ENCODE data around the gene MAGIX. TPM values are rescaled to one million over a fixed set of nuclear protein-coding genes. Genes with fewer than 3 reads are reported as not detected.
"Not testable (repeated sequence)": the region's sequence is repeated elsewhere in the genome, so short reads cannot be mapped to it uniquely, and the experiment has no call there.

MAGIX gene
- total RNA-seq, 1 donor from 2014 or later = 3.1 TPM

GRCh38 chrX:49139713-49140112 is 22.8 kb upstream of the MAGIX start:
- Mint-ChIP-seq H3K36me3 (ENCODE audit: insufficient read depth) (peaks cover 15% of the 10 kb centered on the region), H3K27me3 (no peaks in the 10 kb centered on the region), H3K27ac (no peak overlapping the region), H3K4me3 (ENCODE audit: low read depth) (no peak overlapping the region), H3K9me3 (ENCODE audit: low read depth) (peaks cover 33% of the 10 kb centered on the region), H3K4me1 (ENCODE audit: low read depth) (no peaks in the 10 kb centered on the region)
- no peak for DNase-seq (ENCODE audit: low spot score, unreplicated experiment)
- TF ChIP-seq CTCF (IDR thresholded peaks at IDR 0.05; ENCODE audit: unreplicated experiment) = no peak

- H3K4me1 Mint-ChIP-seq (ENCODE audit: low read depth); H3K4me3 Mint-ChIP-seq (ENCODE audit: low read depth): not testable (repeated sequence)
Observed at GRCh38 chrX:49142264-49142663, 20.3 kb upstream of the MAGIX start.

GRCh38 chrX:49143154-49143553 is 19.4 kb upstream of the MAGIX start:
- H3K9me3 Mint-ChIP-seq (ENCODE audit: low read depth) = peaks cover 37% of the 10 kb centered on the region

More at GRCh38 chrX:49142264-49142663, 20.3 kb upstream of the MAGIX start:
- not testable (repeated sequence) for H3K27me3 Mint-ChIP-seq; H3K27ac Mint-ChIP-seq; DNase-seq (ENCODE audit: low spot score, unreplicated experiment)
- H3K36me3 Mint-ChIP-seq (ENCODE audit: insufficient read depth) = peaks cover 12% of the 10 kb centered on the region
- peaks cover 29% of the 10 kb centered on the region for H3K9me3 Mint-ChIP-seq (ENCODE audit: low read depth)

GRCh38 chrX:49147282-49147681 is 15.3 kb upstream of the MAGIX start:
- H3K9me3 Mint-ChIP-seq (ENCODE audit: low read depth) = peaks cover 29% of the 10 kb centered on the region
- TF ChIP-seq CTCF (IDR thresholded peaks at IDR 0.05; ENCODE audit: unreplicated experiment) = no peak
- no peak overlapping the region for H3K27ac Mint-ChIP-seq
- no peaks in the 10 kb centered on the region for H3K27me3 Mint-ChIP-seq
- H3K4me1 Mint-ChIP-seq (ENCODE audit: low read depth) = peaks cover 3% of the 10 kb centered on the region
- H3K4me3 Mint-ChIP-seq (ENCODE audit: low read depth) = no peak overlapping the region
- H3K36me3 Mint-ChIP-seq (ENCODE audit: insufficient read depth) = peaks cover 9% of the 10 kb centered on the region
- no peak for DNase-seq (ENCODE audit: low spot score, unreplicated experiment)

More at GRCh38 chrX:49143154-49143553, 19.4 kb upstream of the MAGIX start:
- H3K4me3 Mint-ChIP-seq (ENCODE audit: low read depth); H3K4me1 Mint-ChIP-seq (ENCODE audit: low read depth); H3K27ac Mint-ChIP-seq; DNase-seq (ENCODE audit: low spot score, unreplicated experiment); H3K27me3 Mint-ChIP-seq: not testable (repeated sequence)
- H3K36me3 Mint-ChIP-seq (ENCODE audit: insufficient read depth) = peaks cover 13% of the 10 kb centered on the region

GRCh38 chrX:49147936-49148335 is 14.6 kb upstream of the MAGIX start:
- Mint-ChIP-seq H3K4me1 (ENCODE audit: low read depth) (peaks cover 3% of the 10 kb centered on the region), H3K27ac (no peak overlapping the region), H3K4me3 (ENCODE audit: low read depth) (no peak overlapping the region), H3K9me3 (ENCODE audit: low read depth) (peaks cover 26% of the 10 kb centered on the region), H3K27me3 (no peaks in the 10 kb centered on the region), H3K36me3 (ENCODE audit: insufficient read depth) (peaks cover 9% of the 10 kb centered on the region)
- no peak for TF ChIP-seq CTCF (IDR thresholded peaks at IDR 0.05; ENCODE audit: unreplicated experiment)
- DNase-seq (ENCODE audit: low spot score, unreplicated experiment) = no peak

- Mint-ChIP-seq H3K9me3 (ENCODE audit: low read depth) (peaks cover 25% of the 10 kb centered on the region), H3K27ac (peak overlapping the region; percentile 91)
- not testable (repeated sequence) for H3K36me3 Mint-ChIP-seq (ENCODE audit: insufficient read depth); H3K4me3 Mint-ChIP-seq (ENCODE audit: low read depth); H3K27me3 Mint-ChIP-seq; H3K4me1 Mint-ChIP-seq (ENCODE audit: low read depth); DNase-seq (ENCODE audit: low spot score, unreplicated experiment)
Observed at GRCh38 chrX:49148390-49149100, 14.0 kb upstream of the MAGIX start.

GRCh38 chrX:49149291-49149690 is 13.3 kb upstream of the MAGIX start:
- H3K9me3 Mint-ChIP-seq (ENCODE audit: low read depth) = peaks cover 22% of the 10 kb centered on the region
- H3K4me3 Mint-ChIP-seq (ENCODE audit: low read depth); H3K36me3 Mint-ChIP-seq (ENCODE audit: insufficient read depth); H3K4me1 Mint-ChIP-seq (ENCODE audit: low read depth); DNase-seq (ENCODE audit: low spot score, unreplicated experiment); H3K27me3 Mint-ChIP-seq: not testable (repeated sequence)
- peak overlapping the region; percentile 91 for H3K27ac Mint-ChIP-seq

All from progenitor cell of endocrine pancreas (in vitro differentiated cells).